Superior temporal gyrus (tissue), 1 donor: ENCODE measurements around the gene PAXX.

Experiments used
- DNase-seq: peaks from one replicate; pipeline ENCODE4 v3.0.0-alpha.2; 2016; ENCODE audit errors: extremely low spot score

Gene PAXX

GRCh38 chr9:136952876-136953770 is 39.1 kb upstream of the PAXX start:
- DNase-seq, result no peak

- DNase-seq, result no peak
These were observed 38.4 kb upstream of the PAXX start for GRCh38 chr9:136953771-136954269.

GRCh38 chr9:136954270-136955083 is 37.7 kb upstream of the PAXX start:
- DNase-seq, result no peak

- no peak for DNase-seq
These were observed 36.9 kb upstream of the PAXX start for GRCh38 chr9:136955202-136955942.

GRCh38 chr9:136955943-136956335 is 36.3 kb upstream of the PAXX start:
- no peak for DNase-seq

GRCh38 chr9:136956604-136957003 is 35.6 kb upstream of the PAXX start:
- DNase-seq, result no peak

GRCh38 chr9:136957461-136957860 is 34.8 kb upstream of the PAXX start:
- no peak for DNase-seq

- DNase-seq, result no peak
These were observed 34.3 kb upstream of the PAXX start for GRCh38 chr9:136957901-136958300.

- no peak for DNase-seq
These were observed 33.7 kb upstream of the PAXX start for GRCh38 chr9:136958473-136958872.

- no peak for DNase-seq
These were observed 33.0 kb upstream of the PAXX start for GRCh38 chr9:136958898-136959850.

GRCh38 chr9:136960212-136960937 is 31.8 kb upstream of the PAXX start:
- no peak for DNase-seq

- no peak for DNase-seq
These were observed 31.3 kb upstream of the PAXX start for GRCh38 chr9:136960938-136961275.

- no peak for DNase-seq
These were observed 30.8 kb upstream of the PAXX start for GRCh38 chr9:136961279-136962065.

GRCh38 chr9:136962163-136962562 is 30.1 kb upstream of the PAXX start:
- DNase-seq, result no peak

- no peak for DNase-seq
These were observed 29.4 kb upstream of the PAXX start for GRCh38 chr9:136962701-136963248.

GRCh38 chr9:136963341-136963740 is 28.9 kb upstream of the PAXX start:
- no peak for DNase-seq

GRCh38 chr9:136963751-136964150 is 28.5 kb upstream of the PAXX start:
- no peak for DNase-seq

- DNase-seq, result no peak
These were observed 28.0 kb upstream of the PAXX start for GRCh38 chr9:136964171-136964689.
